Mucosa of descending colon (tissue), 3 donors: ENCODE data around the gene SLC2A13. TPM values are rescaled to one million over a fixed set of nuclear protein-coding genes. Genes with fewer than 3 reads are reported as not detected.
A peak's percentile ranks its signal among the peaks of the same experiment; 100 is the strongest.
"Not testable (repeated sequence)": the region's sequence is repeated elsewhere in the genome, so short reads cannot be mapped to it uniquely, and the experiment has no call there.

Experiments used
- ATAC-seq: fragments of 200-7000 bp; cut with Tn5 transposase; one replicate; pipeline ENCODE4 v1.9.1; 2020; ENCODE audit warnings: mild to moderate bottlenecking, moderate library complexity
- DNase-seq, 3 donors: peaks; one replicate each; pipeline ENCODE4 v3.0.0-alpha.2; 2020
- H3K36me3 ChIP-seq: fragments of 200-600 bp; one replicate; pipeline ENCODE4 v1.8.0; 2021; ENCODE audit warnings: low read depth, mild to moderate bottlenecking
- H3K4me1 ChIP-seq: fragments of 200-600 bp; one replicate; pipeline ENCODE4 v1.8.0; 2021; ENCODE audit warnings: low read depth, mild to moderate bottlenecking
- H3K4me3 ChIP-seq: fragments of 200-600 bp; one replicate; pipeline ENCODE4 v1.8.0; 2021; ENCODE audit warnings: mild to moderate bottlenecking
- H3K9me3 ChIP-seq: fragments of 200-600 bp; one replicate; pipeline ENCODE4 v1.8.0; 2021; ENCODE audit warnings: mild to moderate bottlenecking
- intact Hi-C, 2 donors: fragments of 100-400 bp; cut with DNase I in 1 of 2; cut with micrococcal nuclease in 1 of 2; formaldehyde crosslinking; loops; one replicate each; pipeline versions ENCODE4 v1.11.0 to v1.11.1; 2022; cut with DNase I, micrococcal nuclease
- total RNA-seq, 3 donors: library from RNA; stranded (reverse); fragmentation: NEBNext Ultra II Directional in 2 of 3; extraction: Animal tissue kit (Norgen Biotek cat#: 25700) in 2 of 3; gene quantifications; one replicate each; pipeline versions ENCODE4 v1.2.1 to v1.2.4, GENCODE V29; 2021 to 2023
- TF ChIP-seq, protein P1 (sequence below): fragments of 200-600 bp; IDR thresholded peaks from one replicate; pipeline ENCODE4 v1.8.0; 2022; ENCODE audit warnings: antibody characterized with exemption, mild to moderate bottlenecking
- donor health status: DM: no; HTN: no; CAD: no; lungs with moderate emphysema.
- donor health status: DM: no; HTN: no; CAD: no.
- donor health status: DM: no; HTN: yes; CAD: no.

Gene SLC2A13
- total RNA-seq, 3 donors from 2014 or later, result 25.0 to 41.8 (median 34.1) TPM

DNA sequence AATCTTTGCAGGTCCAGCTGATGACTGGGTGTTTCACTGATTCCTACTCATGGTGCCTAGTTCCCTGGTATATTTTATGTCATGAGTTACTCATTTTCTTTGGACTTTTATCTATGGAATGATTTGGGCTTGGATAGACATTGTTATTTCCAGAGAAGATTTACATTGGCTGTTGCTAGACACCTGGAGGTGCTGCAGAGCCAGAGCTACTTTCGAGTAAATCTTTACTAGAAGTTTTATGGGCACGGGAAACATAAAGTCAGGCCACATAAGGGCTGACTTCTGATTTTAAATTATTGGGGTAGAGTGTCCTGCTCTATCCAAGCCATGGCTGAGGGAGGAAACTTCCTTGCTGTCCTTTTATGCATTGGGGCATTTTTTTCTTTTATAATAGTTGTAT lies 310.4 kb downstream of the SLC2A13 start:
- DNase-seq (peak in 1 of 3 donors; percentile 28), ATAC-seq (peak; percentile 64)
- Histone ChIP-seq H3K9me3 (no peaks in the 10 kb centered on the region), H3K4me1 (no peaks in the 10 kb centered on the region), H3K4me3 (no peak overlapping the region), H3K36me3 (no peaks in the 10 kb centered on the region)
- TF ChIP-seq, protein P1, sequence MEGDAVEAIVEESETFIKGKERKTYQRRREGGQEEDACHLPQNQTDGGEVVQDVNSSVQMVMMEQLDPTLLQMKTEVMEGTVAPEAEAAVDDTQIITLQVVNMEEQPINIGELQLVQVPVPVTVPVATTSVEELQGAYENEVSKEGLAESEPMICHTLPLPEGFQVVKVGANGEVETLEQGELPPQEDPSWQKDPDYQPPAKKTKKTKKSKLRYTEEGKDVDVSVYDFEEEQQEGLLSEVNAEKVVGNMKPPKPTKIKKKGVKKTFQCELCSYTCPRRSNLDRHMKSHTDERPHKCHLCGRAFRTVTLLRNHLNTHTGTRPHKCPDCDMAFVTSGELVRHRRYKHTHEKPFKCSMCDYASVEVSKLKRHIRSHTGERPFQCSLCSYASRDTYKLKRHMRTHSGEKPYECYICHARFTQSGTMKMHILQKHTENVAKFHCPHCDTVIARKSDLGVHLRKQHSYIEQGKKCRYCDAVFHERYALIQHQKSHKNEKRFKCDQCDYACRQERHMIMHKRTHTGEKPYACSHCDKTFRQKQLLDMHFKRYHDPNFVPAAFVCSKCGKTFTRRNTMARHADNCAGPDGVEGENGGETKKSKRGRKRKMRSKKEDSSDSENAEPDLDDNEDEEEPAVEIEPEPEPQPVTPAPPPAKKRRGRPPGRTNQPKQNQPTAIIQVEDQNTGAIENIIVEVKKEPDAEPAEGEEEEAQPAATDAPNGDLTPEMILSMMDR, result no peak
- intact Hi-C loops, result no loop called here

DNA sequence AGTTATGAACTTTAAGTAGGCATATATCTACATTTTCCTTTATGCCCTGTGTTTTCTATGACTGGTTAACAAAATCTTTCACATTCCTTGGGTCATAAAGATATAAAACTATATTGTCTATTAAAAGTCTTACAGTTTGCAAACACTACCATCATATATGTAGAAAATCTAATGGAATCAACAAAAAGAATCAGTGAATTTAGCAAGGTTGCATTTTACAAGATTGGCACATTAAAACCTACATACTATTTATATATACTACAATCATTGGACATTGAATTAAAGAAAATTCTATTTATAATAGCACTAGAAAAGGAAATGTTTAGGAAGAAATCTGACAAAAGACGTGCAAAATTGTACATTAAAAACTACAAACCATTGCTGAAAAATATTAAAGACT lies 312.9 kb downstream of the SLC2A13 start:
- intact Hi-C loops, result no loop called here
- Histone ChIP-seq H3K4me1 (no peaks in the 10 kb centered on the region), H3K36me3 (no peaks in the 10 kb centered on the region), H3K4me3 (no peak overlapping the region), H3K9me3 (no peaks in the 10 kb centered on the region)
- ATAC-seq, result no peak
- TF ChIP-seq, protein P1, result no peak
- no peak for DNase-seq

DNA sequence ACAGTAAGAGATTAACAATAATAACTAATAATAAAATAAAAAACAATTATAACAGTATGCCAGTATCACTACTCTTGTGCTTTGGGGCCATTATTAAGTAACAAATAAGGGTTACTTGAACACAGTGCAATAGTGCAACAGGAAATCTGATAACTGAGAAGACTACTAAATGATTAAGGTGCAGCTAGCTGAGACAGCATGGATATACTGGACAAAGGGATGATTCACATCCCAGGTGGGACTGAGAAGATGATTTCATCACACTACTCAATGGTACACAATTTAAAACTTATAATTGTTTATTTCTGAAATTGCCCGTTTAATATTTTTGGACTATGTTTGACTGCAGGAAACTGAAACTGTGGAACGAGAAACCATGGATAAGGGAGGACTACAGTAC lies 317.6 kb downstream of the SLC2A13 start:
- intact Hi-C loops, result no loop called here
- no peak overlapping the region for H3K4me3 ChIP-seq
- ATAC-seq (no peak), DNase-seq (no peak)
- TF ChIP-seq, protein P1, result no peak
- no peaks in the 10 kb centered on the region for H3K36me3 ChIP-seq
- H3K9me3 ChIP-seq, result no peaks in the 10 kb centered on the region
- H3K4me1 ChIP-seq, result no peaks in the 10 kb centered on the region

DNA sequence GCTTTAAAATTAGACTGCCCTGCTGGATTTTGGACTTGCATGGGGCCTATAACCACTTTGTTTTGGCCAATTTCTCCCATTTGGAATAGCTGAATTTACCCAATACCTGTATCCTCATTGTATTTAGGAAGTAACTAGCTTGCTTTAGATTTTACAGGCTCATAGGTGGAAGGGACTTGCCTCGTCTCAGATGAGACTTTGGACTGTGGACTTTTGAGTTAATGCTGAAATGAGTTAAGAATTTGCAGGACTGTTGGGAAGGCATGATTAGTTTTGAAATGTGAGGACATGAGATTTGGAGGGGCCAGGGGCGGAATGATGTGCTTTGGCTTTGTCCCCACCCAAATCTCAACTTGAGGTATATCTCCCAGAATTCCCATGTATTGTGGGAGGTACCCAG lies 320.1 kb downstream of the SLC2A13 start:
- H3K4me3 ChIP-seq, intact Hi-C loops, ATAC-seq, H3K4me1 ChIP-seq, DNase-seq, H3K9me3 ChIP-seq, H3K36me3 ChIP-seq: not testable (repeated sequence)

DNA sequence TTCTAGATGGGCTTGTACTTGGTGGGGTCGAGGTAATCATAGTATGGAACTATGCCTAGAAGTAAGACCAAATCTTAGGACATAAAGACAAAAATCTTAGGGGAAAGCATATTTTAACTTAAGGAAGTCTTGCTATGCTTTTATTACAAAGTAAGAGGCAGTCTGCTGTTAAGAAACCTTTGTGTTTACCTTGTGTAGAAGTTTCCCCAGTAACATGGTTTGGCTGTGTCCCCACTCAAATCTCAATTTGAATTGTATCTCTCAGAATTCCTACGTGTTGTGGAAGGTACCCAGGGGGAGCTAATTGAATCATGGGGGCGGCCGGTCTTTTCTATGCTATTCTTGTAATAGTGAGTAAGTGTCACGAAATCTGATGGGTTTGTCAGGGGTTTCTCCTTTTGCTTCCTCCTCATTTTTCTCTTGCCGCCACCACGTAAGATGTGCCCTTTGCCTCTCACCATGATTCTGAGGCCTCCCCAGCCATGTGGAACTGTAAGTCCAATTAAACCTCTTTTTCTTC lies 323.8 kb downstream of the SLC2A13 start:
- intact Hi-C loops, result no loop called here
- Histone ChIP-seq H3K9me3 (no peaks in the 10 kb centered on the region), H3K4me1 (peaks cover 15% of the 10 kb centered on the region), H3K36me3 (no peaks in the 10 kb centered on the region), H3K4me3 (no peak overlapping the region)
- ATAC-seq (no peak), DNase-seq (no peak)
- TF ChIP-seq, protein P1, result no peak

DNA sequence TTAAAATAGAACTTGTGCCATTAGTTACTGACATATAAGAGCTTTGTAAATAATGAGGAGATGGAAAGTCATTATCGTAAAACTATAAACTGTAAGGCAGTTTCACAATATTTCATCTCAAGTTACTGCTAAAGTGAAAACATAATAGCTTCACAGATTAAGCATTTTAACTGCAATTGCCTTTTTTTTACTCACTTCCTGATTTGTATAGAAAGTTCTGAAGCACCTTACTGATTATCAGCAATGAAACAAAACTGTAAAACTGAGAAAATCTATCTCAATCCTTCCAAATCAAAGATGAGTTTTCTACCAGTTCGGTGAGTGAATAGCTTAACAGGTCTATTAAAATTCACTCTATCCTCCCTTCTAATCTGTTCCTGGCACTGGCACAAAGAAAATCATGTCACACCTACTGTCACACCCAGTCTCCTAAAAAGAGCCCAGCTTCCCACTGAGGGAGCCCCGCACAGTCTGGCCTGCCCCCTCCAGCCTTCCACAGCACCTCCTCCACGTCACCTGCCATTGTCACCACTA lies 324.9 kb downstream of the SLC2A13 start:
- ATAC-seq (peak; percentile 84), DNase-seq (peak in 2 of 3 donors; percentile 25 to 36)
- H3K36me3 ChIP-seq, result no peaks in the 10 kb centered on the region
- intact Hi-C loops, result no loop called here
- TF ChIP-seq, protein P1, result no peak
- H3K4me1 ChIP-seq, result peaks cover 15% of the 10 kb centered on the region
- H3K4me3 ChIP-seq, result no peak overlapping the region
- no peaks in the 10 kb centered on the region for H3K9me3 ChIP-seq
